AG09309 (cell line): ENCODE measurements around the gene FCHSD1.

Experiments
- DNase-seq: peaks from one replicate; pipeline ENCODE4 v3.0.0-alpha.2; 2010; ENCODE audit warnings: low read depth
- H3K4me3 ChIP-seq: 2 replicates; pipeline ENCODE4 v1.5.1; 2011; ENCODE audit warnings: mild to moderate bottlenecking, low read depth, low read length, moderate library complexity; ENCODE audit not compliant: control insufficient read depth
- CTCF ChIP-seq: IDR thresholded peaks from 2 replicates; pipeline ENCODE4 v1.5.1; 2011; ENCODE audit warnings: mild to moderate bottlenecking, low read depth, low read length, inconsistent platforms; ENCODE audit not compliant: insufficient read depth, control insufficient read depth; ENCODE audit errors: missing control alignments

The FCHSD1 gene

GRCh38 chr5:141605523-141606277, 45.5 kb downstream of the FCHSD1 start:
- DNase-seq, result no peak
- H3K4me3 ChIP-seq, result no peak overlapping the region
- TF ChIP-seq CTCF, result no peak

- H3K4me3 ChIP-seq, result no peak overlapping the region
- TF ChIP-seq CTCF, result no peak
- DNase-seq, result peak; percentile 77
These were observed 47.1 kb downstream of the FCHSD1 start for GRCh38 chr5:141603923-141604717.

GRCh38 chr5:141602606-141603005, 48.6 kb downstream of the FCHSD1 start:
- H3K4me3 ChIP-seq, result no peak overlapping the region
- no peak for DNase-seq
- no peak for TF ChIP-seq CTCF

GRCh38 chr5:141598391-141599345, 52.5 kb downstream of the FCHSD1 start:
- no peak overlapping the region for H3K4me3 ChIP-seq
- no peak for DNase-seq
- no peak for TF ChIP-seq CTCF

- DNase-seq, result no peak
- H3K4me3 ChIP-seq, result no peak overlapping the region
- no peak for TF ChIP-seq CTCF
These were observed 53.4 kb downstream of the FCHSD1 start for GRCh38 chr5:141597814-141598213.

- TF ChIP-seq CTCF, result no peak
- DNase-seq, result no peak
- no peak overlapping the region for H3K4me3 ChIP-seq
These were observed 53.8 kb downstream of the FCHSD1 start for GRCh38 chr5:141597394-141597793.
